Retina (tissue), 1 donor: ENCODE data around the gene TMEM184B.
A peak's percentile ranks its signal among the peaks of the same experiment; 100 is the strongest.
"Not testable (repeated sequence)": the region's sequence is repeated elsewhere in the genome, so short reads cannot be mapped to it uniquely, and the experiment has no call there.

Experiments used
- DNase-seq: peaks from one replicate; pipeline ENCODE4 v3.0.0-alpha.2; 2016

Gene TMEM184B

GRCh38 chr22:38247713-38248112, 25.1 kb downstream of the TMEM184B start:
- no peak for DNase-seq

- no peak for DNase-seq
These were observed 26.1 kb downstream of the TMEM184B start for GRCh38 chr22:38246692-38247091.

DNA sequence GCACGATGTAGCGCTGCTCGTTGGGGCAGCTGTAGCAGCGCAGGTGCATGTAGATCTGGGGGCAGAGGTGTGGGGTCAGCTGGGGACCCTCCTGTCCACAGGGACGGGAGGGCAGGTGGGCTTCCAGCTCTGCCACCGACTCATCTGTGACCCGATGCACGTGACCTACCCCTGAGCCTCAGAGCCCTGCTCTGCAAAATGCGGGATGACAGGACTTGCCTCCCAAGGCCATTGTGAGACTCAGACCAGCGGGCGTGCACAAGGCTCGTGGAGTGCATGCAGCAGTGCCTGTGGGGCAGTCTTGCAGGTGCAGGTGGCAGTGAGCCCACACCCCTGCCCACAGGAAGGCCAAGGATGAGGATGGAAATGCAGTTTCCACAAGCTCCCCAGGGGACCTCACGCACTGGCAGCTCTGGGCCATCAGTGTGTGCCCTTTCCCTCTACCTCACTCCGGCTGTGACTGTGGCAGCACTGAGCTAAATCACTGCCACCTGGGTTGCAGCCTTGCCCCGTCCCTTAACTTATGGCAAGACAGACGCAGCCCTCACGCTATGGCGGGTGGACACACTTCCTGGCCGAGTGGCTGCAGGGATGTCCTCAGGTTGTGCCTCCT, 26.7 kb downstream of the TMEM184B start:
- DNase-seq: peak; percentile 22

DNA sequence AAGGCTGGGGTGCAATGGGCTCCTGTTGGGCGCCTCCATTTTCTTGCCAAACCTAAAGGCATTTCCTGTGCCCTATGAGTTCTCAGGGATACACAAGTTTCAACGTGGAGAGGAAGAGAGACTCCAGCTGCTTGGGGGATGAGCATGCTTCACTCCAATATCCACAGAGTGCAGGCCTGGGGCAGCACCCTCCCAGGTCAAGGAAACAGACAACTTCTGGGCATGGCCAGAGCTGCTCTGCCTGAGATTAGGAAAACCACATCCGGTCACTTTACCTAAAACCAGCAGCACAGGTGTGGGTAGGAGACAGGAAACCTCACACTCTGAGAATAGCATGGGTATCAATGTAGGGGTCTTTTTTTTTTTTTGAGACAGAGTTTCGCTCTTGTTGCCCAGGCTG, 28.7 kb downstream of the TMEM184B start:
- DNase-seq: no peak

DNA sequence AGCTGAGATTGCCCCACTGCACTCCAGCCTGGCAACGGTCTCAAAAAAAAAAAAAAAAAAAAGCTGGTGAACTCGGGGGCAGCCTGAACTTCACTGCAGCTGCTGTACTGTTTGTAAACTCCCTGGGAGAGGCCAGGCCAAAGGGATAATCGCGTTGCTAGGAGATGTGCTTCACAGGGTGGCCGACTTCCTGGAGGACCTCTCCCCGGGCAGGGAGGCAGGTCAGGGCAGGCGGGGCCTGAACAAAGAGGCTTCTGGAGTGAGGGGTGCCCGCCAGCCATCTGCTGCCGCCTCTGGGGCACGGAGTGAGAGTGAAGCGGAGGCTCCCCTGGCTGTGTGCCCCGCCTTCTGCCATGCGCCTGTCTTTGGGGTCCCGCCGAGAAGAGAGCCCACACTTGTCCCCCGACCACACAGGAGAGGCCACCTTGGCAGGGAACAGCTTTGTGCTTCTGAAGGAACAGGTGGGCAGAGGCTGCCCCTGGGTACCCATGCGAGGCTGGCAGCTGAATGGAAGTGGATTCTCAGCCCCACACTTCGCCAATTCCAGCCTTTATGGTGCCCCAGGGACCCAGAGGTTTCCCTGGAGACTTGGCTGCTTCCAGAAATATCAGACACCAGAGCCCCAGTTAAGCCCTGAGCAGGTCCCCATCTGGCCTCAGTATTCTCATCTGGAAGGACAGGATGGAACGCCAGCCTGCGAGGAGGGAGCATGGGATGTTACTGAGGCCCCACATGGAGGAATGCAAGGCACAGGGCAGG, 29.6 kb downstream of the TMEM184B start:
- DNase-seq: peak; percentile 84

GRCh38 chr22:38240734-38241252, 32.0 kb downstream of the TMEM184B start:
- peak; percentile 26 for DNase-seq

GRCh38 chr22:38239101-38239761, 33.6 kb downstream of the TMEM184B start:
- DNase-seq: no peak

GRCh38 chr22:38238519-38239071, 34.2 kb downstream of the TMEM184B start:
- DNase-seq: no peak

- no peak for DNase-seq
These were observed 36.0 kb downstream of the TMEM184B start for GRCh38 chr22:38236786-38237185.

DNA sequence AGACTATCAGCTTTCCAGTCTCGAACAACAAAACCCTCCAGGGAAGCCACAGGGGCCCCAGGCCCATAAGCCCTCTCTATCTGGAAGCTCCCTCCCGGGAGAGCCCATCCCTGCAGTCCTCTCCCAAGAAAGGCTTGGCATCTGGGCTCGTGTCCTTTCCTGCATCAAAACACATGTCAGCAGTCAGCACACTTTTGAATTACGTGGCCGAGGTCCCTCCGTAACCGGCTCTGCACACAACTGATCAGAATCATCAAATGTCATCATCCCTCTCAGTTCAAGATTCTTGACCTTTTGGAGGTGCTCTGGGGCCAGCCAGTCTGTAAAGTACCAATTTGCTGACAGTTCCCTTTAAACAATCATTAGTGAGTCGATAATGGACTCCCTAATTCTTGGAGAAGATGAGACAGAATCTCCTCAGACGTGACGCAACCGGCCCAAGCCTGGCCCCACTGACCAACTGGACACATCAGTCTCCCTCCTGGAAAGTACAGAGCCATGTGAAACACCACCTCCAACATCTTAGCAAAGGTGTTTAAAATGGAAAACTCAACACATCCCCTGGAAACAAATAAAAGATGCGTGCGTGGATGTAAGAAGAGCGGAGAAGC, 37.5 kb downstream of the TMEM184B start:
- no peak for DNase-seq

GRCh38 chr22:38233856-38234255, 39.0 kb downstream of the TMEM184B start:
- DNase-seq: not testable (repeated sequence)

DNA sequence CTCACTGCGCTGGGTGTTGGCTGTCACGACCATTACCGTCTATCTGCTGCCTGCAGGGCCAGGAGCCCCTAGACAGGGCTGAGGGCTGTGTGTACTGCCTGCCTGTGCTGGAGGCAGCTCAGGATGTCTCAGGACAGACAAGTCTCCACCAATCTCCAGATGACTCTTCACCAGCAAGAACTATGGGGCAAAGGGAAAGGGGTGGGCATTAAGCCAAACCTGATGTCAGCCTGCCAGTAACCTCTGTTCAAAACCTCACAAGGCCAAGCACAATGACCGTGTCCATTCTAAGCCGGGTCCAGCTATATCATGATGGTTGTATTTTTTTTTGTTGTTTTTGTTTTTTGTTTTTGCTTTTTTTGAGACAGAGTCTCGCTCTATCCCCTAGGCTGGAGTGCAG, 39.4 kb downstream of the TMEM184B start:
- DNase-seq: no peak

- DNase-seq: no peak
These were observed 40.6 kb downstream of the TMEM184B start for GRCh38 chr22:38232196-38232595.

GRCh38 chr22:38230916-38231315, 41.9 kb downstream of the TMEM184B start:
- no peak for DNase-seq

GRCh38 chr22:38230108-38230825, 42.5 kb downstream of the TMEM184B start:
- DNase-seq: no peak

GRCh38 chr22:38228873-38229740, 43.7 kb downstream of the TMEM184B start:
- no peak for DNase-seq

DNA sequence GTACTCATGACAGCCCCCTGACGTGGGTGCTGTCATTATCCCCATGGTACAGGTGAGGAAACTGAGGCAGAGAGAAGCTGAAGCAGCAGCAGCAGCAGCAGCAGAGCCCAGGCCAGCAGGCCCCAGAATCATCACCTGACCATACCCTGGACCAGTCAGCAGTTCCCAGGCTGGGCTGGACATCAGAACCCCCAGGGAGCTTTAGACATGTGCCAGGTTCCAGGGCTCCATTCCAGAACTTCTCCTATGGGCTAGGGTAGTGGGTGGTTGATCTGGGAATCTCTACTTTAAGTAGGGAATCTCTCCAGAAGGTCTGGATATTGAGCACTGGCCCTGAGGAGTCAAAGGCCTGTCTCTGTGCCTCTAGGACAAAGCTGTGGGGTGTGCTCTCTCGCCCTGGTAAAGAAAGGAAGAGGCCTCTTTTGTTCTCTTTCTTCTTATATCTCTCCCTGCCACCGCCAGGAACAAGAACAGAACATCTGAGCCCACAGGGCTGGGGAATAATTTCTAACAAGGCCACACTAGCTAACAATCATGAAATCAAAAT, 44.4 kb downstream of the TMEM184B start:
- no peak for DNase-seq

DNA sequence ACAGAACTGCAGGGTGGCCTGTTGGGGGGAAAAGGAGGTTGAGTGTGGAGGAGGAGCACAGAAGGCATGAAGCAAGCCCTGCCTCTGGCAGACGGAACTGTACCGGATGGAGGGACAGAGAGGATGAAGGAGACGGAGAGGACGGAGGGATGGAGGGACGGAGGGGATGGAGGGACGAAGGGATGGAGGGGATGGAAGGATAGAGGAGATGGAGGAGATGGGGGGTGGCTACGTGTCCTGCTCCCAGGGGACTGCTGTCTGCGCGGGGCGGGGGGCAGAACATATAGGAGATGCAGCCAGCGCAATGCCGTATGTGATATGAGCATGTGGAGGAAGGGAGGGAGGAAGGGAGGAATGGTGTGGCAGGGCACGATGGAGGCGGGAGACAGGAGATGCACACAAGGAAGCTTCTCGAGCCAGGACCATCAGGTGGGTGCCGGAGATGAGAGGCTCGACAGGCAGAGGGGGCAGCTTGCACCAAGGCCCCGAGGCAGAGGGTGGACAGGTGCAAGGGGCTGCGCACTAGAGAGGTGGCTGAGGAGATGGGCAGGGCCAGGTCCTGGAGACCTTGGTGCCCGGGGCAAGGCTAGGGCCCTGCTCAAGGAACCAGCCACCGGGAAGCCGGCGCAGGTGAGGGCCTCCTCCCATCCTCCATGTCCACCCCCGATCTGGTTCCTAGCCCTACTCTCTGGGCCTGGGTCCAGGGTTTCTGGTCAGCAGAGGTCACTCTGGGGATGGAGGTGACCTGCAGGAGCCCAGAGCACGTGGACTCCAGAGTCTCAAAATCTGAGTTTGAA, 45.8 kb downstream of the TMEM184B start:
- DNase-seq: no peak

DNA sequence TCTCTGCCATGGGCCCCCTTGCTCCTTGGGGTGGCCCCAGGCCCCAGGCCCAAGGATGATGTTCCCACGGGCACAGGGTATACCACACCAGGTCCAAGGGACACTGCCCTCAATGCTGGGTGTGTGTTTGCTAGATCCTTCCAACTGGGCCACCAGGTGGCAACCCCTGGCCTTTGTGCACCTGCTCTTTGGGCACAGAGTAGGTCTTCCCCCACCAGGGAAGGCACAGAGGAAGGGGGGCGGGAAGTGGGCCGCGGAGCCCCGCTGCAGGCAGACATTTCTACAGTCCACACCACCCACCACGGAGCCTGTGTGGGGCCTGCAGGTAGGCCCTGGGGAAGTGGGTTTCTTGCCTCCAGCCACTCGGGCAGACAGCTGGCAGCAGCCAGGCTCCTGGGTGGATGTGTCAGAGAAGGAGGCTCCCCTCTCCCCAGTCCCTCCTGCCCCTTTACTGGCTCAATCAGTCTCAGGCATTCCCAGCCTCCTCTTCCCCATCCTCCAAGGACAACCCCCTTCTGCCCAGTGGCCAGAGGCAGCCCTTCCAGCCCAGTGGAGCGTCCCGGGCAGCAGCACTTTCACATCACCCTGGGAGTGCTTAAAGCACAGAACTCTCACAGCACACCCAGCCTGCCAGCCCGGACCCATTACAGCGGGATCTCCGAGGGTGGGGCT, 49.4 kb downstream of the TMEM184B start:
- DNase-seq: peak; percentile 42

GRCh38 chr22:38222797-38223119, 50.1 kb downstream of the TMEM184B start:
- no peak for DNase-seq
